HEK293T (cell line): Measurements from ENCODE around the gene PLEKHH3.
"Not testable (repeated sequence)": the region's sequence is repeated elsewhere in the genome, so short reads cannot be mapped to it uniquely, and the experiment has no call there.

Experiments used
- SP1 ChIP-seq: fragments of 450-650 bp; IDR thresholded peaks from 2 replicates; pipeline ENCODE4 v1.6.1; 2017
- SUZ12 ChIP-seq: fragments of 450-650 bp; IDR thresholded peaks from 2 replicates; pipeline ENCODE4 v1.6.1; 2016; ENCODE audit warnings: mild to moderate bottlenecking

DNA sequence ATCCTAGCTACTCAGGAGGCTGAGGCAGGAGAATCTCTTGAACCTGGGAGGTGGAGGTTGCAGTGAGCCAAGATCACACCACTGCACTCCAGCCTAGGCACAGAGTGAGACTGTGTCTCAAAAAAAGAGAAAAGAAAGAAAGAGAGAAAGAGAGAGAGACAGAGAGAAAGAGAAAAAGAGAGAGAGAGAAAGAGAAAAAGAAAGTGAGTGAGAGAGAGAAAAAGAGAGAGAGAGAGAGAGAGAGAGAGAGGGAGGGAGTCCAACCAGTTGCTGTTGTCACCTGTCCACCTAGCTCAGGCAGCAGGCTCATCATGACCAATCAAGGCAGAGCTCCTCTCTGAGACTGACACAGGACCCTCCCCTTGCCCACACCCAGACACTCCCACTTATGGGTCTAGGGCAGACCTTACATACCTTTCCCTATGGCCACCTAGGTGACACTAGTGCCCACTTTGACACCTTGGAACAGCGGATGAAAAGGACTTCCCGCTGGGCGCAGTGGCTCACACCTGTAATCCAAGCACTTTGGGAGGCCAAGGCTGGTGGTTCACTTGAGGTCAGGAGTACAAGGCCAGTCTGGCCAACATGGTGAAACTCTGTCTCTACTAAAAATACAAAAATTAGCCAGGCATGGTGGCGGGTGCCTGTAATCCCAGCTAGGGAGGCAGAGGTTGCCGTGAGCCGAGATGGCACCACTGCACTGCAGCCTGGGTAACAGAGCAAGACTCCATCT is 49.6 kb downstream of the PLEKHH3 start:
- not testable (repeated sequence) for TF ChIP-seq SUZ12, SP1
